CD4-positive, CD25-positive, alpha-beta regulatory T cell (primary cell): ENCODE results near the gene PPP2R3A. TPM values are rescaled to one million over a fixed set of nuclear protein-coding genes. Genes with fewer than 3 reads are reported as not detected.
"Not testable (repeated sequence)": the region's sequence is repeated elsewhere in the genome, so short reads cannot be mapped to it uniquely, and the experiment has no call there.

ENCODE experiments used
- ATAC-seq, 2 donors: fragments of 150-1000 bp; cut with Tn5 transposase; one replicate each; pipeline ENCODE4 v1.10.0; 2021; ENCODE audit warnings: low read depth in 2 of 2, moderate number of reproducible peaks in 2 of 2, moderate library complexity in 1 of 2
- DNase-seq, 3 donors: peaks; one replicate each; pipeline versions ENCODE4 v3.0.0 to v3.0.0-alpha.2; 2012 to 2022; ENCODE audit warnings: mixed read lengths in 1 of 3
- H3K27ac ChIP-seq: one replicate; pipeline ENCODE4 v1.7.0; 2013; ENCODE audit warnings: mild to moderate bottlenecking, low read length; ENCODE audit not compliant: insufficient read depth, poor library complexity, severe bottlenecking
- H3K27me3 ChIP-seq: one replicate; pipeline ENCODE4 v1.7.0; 2013; ENCODE audit warnings: low read length; ENCODE audit not compliant: control insufficient read depth, insufficient read depth
- H3K36me3 ChIP-seq: one replicate; pipeline ENCODE4 v1.7.0; 2013; ENCODE audit warnings: mild to moderate bottlenecking, low read length, moderate library complexity; ENCODE audit not compliant: control insufficient read depth, insufficient read depth
- H3K4me1 ChIP-seq: 2 replicates; pipeline ENCODE4 v1.7.0; 2013; ENCODE audit warnings: mild to moderate bottlenecking, low read length; ENCODE audit not compliant: insufficient read depth, control insufficient read depth, poor library complexity, severe bottlenecking
- H3K4me3 ChIP-seq: one replicate; pipeline ENCODE4 v1.7.0; 2013; ENCODE audit warnings: low read depth, mild to moderate bottlenecking, low read length, moderate library complexity
- H3K9me3 ChIP-seq, 2 experiments: 1 replicate in 1 of 2; 2 replicates in 1 of 2; pipeline ENCODE4 v1.7.0; 2013; ENCODE audit warnings: low read length in 2 of 2, mild to moderate bottlenecking in 1 of 2, moderate library complexity in 1 of 2; ENCODE audit not compliant: control insufficient read depth in 2 of 2
- H3K27ac Mint-ChIP-seq, 3 donors: one replicate each; pipeline ENCODE4 v1.8.0; 2020 to 2022; ENCODE audit warnings: mild to moderate bottlenecking in 3 of 3, mixed read lengths in 3 of 3, moderate library complexity in 2 of 3
- H3K27me3 Mint-ChIP-seq: one replicate; pipeline ENCODE4 v1.8.0; 2022; ENCODE audit warnings: mild to moderate bottlenecking, mixed read lengths
- H3K36me3 Mint-ChIP-seq: one replicate; pipeline ENCODE4 v1.8.0; 2020; ENCODE audit warnings: mixed read lengths
- H3K4me1 Mint-ChIP-seq, 4 donors: one replicate each; pipeline ENCODE4 v1.8.0; 2020 to 2022; ENCODE audit warnings: mixed read lengths in 4 of 4, mild to moderate bottlenecking in 1 of 4
- H3K4me3 Mint-ChIP-seq, 4 donors: one replicate each; pipeline ENCODE4 v1.8.0; 2020 to 2022; ENCODE audit warnings: mild to moderate bottlenecking in 4 of 4, mixed read lengths in 4 of 4, moderate library complexity in 3 of 4
- H3K9me3 Mint-ChIP-seq, 7 donors: one replicate each; pipeline ENCODE4 v1.8.0; 2020 to 2022; ENCODE audit warnings: mixed read lengths in 7 of 7, mild to moderate bottlenecking in 3 of 7, moderate library complexity in 2 of 7
- polyA plus RNA-seq, 4 donors: library from polyadenylated mRNA; unstranded; fragments of 300-500 nt; fragmentation: Illumina TruSeq; gene quantifications; one replicate each; pipeline ENCODE4 v1.2.3, GENCODE V29; 2021
- total RNA-seq: library from RNA; stranded (reverse); gene quantifications from one replicate; pipeline ENCODE4 v1.2.3, GENCODE V29; 2022

The PPP2R3A gene
- total and polyA plus RNA-seq, 5 donors from 2014 or later: 0.03 to 0.27 (median 0.14) TPM

DNA sequence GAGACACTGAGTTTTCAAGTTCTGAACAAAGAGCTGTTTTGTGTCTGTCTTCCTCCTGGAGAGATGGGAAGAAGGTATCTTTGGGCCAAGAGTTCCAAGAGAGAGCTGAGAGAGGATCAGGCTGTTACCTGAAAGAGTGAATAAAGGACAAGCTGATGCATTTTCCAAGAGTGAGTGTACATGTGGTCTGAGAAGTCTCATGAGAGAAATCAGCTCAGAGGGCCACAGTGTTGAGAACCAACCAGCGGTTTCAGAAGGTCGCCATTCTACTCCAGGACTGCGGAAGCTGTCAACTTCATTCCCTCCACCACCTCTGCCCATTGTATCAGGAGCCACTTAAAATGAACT, 42.7 kb upstream of the PPP2R3A start:
- Histone ChIP-seq H3K4me3 (no peak overlapping the region), H3K9me3 (no peaks in the 10 kb centered on the region), H3K36me3 (no peaks in the 10 kb centered on the region), H3K27ac (no peak overlapping the region), H3K27me3 (no peaks in the 10 kb centered on the region), H3K4me1 (no peaks in the 10 kb centered on the region)
- DNase-seq (no peak), ATAC-seq (no peak)
- no peaks in the 10 kb centered on the region for H3K4me1 Mint-ChIP-seq
- H3K9me3 Mint-ChIP-seq: peaks cover 0 to 3% (median 0%) of the 10 kb centered on the region in 7 donors
- peaks cover 12% of the 10 kb centered on the region for H3K27me3 Mint-ChIP-seq
- no peak overlapping the region for H3K4me3 Mint-ChIP-seq
- H3K36me3 Mint-ChIP-seq: no peaks in the 10 kb centered on the region
- H3K27ac Mint-ChIP-seq: no peak overlapping the region

DNA sequence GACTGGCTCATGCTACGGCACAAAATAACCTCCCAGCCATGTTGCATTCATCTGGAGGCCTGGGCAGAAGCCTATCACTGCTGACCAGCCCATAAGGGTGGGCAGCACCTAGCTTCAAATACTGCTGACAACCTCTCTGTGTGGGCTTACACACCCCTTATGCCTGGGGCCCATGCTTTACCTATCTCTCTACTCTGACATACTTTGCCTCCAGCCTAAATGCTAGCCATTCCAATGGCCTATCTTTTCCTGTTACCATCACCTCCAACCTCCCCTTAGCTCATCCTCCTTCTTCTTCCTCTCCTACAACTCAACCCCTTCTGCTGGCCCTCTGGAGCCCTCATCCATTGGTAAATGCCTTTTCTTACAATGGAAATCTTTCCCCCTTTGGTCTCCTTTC, 41.0 kb upstream of the PPP2R3A start:
- Mint-ChIP-seq H3K27ac (no peak overlapping the region), H3K36me3 (no peaks in the 10 kb centered on the region), H3K4me1 (no peaks in the 10 kb centered on the region), H3K9me3 (peaks cover 0 to 1% (median 0%) of the 10 kb centered on the region in 7 donors), H3K27me3 (peaks cover 12% of the 10 kb centered on the region), H3K4me3 (no peak overlapping the region)
- no peaks in the 10 kb centered on the region for H3K27me3 ChIP-seq
- H3K36me3 ChIP-seq: no peaks in the 10 kb centered on the region
- no peaks in the 10 kb centered on the region for H3K4me1 ChIP-seq
- no peak overlapping the region for H3K27ac ChIP-seq
- no peaks in the 10 kb centered on the region for H3K9me3 ChIP-seq
- DNase-seq (no peak), ATAC-seq (no peak)
- H3K4me3 ChIP-seq: no peak overlapping the region

DNA sequence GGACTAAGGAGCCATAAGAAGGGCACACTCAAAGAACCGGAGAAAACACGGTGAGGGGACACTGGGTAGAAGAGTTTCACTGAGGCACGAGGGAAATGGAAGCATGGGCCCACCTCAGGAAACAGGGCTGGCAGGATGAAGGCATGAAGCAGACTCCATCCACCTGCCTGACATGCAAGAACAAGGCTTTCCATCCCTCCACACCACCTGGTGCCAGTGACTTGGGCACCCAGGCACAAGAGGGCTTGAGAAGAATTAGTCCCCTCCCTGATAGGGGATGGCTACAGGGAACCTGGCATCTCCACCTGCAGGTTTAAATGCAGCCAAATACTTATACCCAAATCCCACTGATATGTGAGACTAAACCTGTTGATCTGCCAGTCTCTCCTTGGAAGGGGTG, 38.9 kb upstream of the PPP2R3A start:
- H3K4me1 Mint-ChIP-seq: no peaks in the 10 kb centered on the region
- ATAC-seq (no peak), DNase-seq (no peak)
- H3K27ac ChIP-seq: no peak overlapping the region
- H3K27me3 ChIP-seq: no peaks in the 10 kb centered on the region
- no peak overlapping the region for H3K4me3 ChIP-seq
- no peaks in the 10 kb centered on the region for H3K4me1 ChIP-seq
- no peaks in the 10 kb centered on the region for H3K36me3 Mint-ChIP-seq
- H3K9me3 Mint-ChIP-seq: peaks cover 0 to 1% (median 0%) of the 10 kb centered on the region in 7 donors
- H3K9me3 ChIP-seq: no peaks in the 10 kb centered on the region
- peaks cover 8% of the 10 kb centered on the region for H3K27me3 Mint-ChIP-seq
- H3K4me3 Mint-ChIP-seq: no peak overlapping the region
- no peaks in the 10 kb centered on the region for H3K36me3 ChIP-seq
- no peak overlapping the region for H3K27ac Mint-ChIP-seq

DNA sequence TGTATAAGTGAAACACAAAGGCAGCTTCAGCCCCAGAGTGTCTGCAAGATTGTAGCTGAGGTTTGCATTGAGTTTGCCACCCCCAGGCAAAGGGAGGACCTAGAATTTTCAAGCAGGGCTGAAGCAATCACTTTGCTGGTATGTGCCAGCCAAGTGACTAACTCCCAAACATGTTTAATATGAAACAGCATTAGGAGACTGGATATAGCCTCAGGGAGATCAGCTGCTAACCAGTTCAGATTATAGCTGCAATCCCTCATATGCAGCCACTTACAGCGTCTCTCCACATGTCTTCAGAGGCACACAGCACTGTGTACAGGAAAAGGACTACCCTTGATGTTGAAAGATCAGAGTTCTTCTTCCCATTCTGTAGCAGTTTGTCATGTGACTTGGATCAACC, 38.4 kb upstream of the PPP2R3A start:
- no peak overlapping the region for H3K4me3 ChIP-seq
- no peaks in the 10 kb centered on the region for H3K36me3 Mint-ChIP-seq
- H3K4me1 ChIP-seq: no peaks in the 10 kb centered on the region
- no peaks in the 10 kb centered on the region for H3K36me3 ChIP-seq
- no peak for ATAC-seq
- H3K27me3 ChIP-seq: no peaks in the 10 kb centered on the region
- peaks cover 8% of the 10 kb centered on the region for H3K27me3 Mint-ChIP-seq
- H3K27ac ChIP-seq: no peak overlapping the region
- H3K27ac Mint-ChIP-seq: no peak overlapping the region
- no peaks in the 10 kb centered on the region for H3K4me1 Mint-ChIP-seq
- peaks cover 0 to 1% (median 0%) of the 10 kb centered on the region in 7 donors for H3K9me3 Mint-ChIP-seq
- H3K9me3 ChIP-seq: no peaks in the 10 kb centered on the region
- no peak for DNase-seq
- H3K4me3 Mint-ChIP-seq: no peak overlapping the region

DNA sequence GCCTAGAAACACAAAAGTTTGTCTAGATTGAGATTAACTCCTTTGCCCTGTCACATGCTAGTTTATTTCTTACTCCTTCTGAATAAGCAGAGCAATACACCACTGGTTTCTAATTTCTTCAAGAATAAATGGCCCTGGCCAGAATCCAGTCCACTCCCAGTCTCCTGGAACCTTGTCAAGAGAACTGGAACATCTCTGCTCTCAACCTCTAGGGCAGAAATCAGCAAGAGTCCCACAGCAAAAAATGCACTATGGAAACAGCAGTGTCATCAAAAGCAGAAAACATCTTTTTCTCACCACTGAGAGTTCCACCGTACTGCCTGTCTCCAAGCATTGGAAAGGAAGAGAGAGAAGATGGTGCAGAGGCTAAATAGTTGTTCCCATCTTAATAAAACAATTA, 35.9 kb upstream of the PPP2R3A start:
- no peak overlapping the region for H3K27ac Mint-ChIP-seq
- no peak overlapping the region for H3K4me3 Mint-ChIP-seq
- no peaks in the 10 kb centered on the region for H3K4me1 ChIP-seq
- H3K4me3 ChIP-seq: no peak overlapping the region
- H3K9me3 ChIP-seq: no peaks in the 10 kb centered on the region
- H3K27me3 ChIP-seq: no peaks in the 10 kb centered on the region
- ATAC-seq (no peak), DNase-seq (no peak)
- H3K36me3 ChIP-seq: no peaks in the 10 kb centered on the region
- no peak overlapping the region for H3K27ac ChIP-seq
- H3K36me3 Mint-ChIP-seq: no peaks in the 10 kb centered on the region
- peaks cover 8% of the 10 kb centered on the region for H3K27me3 Mint-ChIP-seq
- no peaks in the 10 kb centered on the region for H3K4me1 Mint-ChIP-seq
- H3K9me3 Mint-ChIP-seq: peaks cover 0 to 5% (median 0%) of the 10 kb centered on the region in 7 donors

DNA sequence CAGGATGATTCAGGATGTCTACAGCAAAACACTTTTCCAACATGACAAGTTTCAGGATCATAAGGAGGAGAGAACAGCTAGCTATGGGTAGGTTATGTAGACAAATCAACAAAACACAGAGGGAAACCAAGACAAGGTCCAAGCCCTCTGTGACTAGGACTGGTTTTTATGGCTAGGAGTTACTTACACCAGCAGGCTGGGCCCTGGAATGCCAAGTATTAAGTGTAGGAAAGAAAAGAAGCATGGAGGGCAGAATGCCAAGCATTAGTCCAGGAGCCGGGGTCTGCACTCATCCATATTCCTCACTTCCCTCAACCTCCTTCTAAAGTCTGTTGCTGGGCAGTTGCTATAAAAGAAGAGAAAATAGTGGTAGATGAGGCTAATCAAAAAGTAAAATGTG, 35.3 kb upstream of the PPP2R3A start:
- Histone ChIP-seq H3K27me3 (no peaks in the 10 kb centered on the region), H3K9me3 (no peaks in the 10 kb centered on the region), H3K4me1 (no peaks in the 10 kb centered on the region), H3K36me3 (no peaks in the 10 kb centered on the region), H3K4me3 (no peak overlapping the region), H3K27ac (no peak overlapping the region)
- no peaks in the 10 kb centered on the region for H3K4me1 Mint-ChIP-seq
- H3K9me3 Mint-ChIP-seq: peaks cover 0 to 5% (median 0%) of the 10 kb centered on the region in 7 donors
- DNase-seq (no peak), ATAC-seq (no peak)
- H3K36me3 Mint-ChIP-seq: no peaks in the 10 kb centered on the region
- no peak overlapping the region for H3K27ac Mint-ChIP-seq
- H3K4me3 Mint-ChIP-seq: no peak overlapping the region
- peaks cover 8% of the 10 kb centered on the region for H3K27me3 Mint-ChIP-seq

DNA sequence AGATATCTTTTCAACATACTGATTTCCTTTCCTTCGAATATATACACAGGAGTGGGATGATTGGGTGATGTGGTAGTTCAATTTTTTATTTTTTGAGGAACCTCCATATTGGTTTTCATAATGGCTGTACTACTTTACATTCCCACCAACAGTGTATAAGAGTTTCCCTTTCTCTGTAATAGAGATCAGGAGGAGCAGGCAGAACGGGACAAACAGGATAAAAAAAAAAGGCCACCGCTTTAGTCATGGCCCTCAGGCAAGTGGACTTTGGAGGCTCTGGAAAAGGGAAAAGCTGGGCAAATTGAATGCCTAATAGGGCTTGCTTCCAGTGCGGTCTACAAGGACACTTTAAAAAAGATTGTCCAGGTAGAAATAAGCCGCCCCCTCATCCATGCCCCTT, 30.4 kb upstream of the PPP2R3A start:
- H3K4me1 ChIP-seq, H3K36me3 ChIP-seq, H3K27me3 ChIP-seq, H3K36me3 Mint-ChIP-seq, H3K4me3 Mint-ChIP-seq, H3K27ac Mint-ChIP-seq, H3K4me1 Mint-ChIP-seq, DNase-seq, H3K4me3 ChIP-seq, H3K27ac ChIP-seq, H3K27me3 Mint-ChIP-seq, H3K9me3 ChIP-seq, ATAC-seq: not testable (repeated sequence)
- H3K9me3 Mint-ChIP-seq: peaks cover 0 to 11% (median 2%) of the 10 kb centered on the region in 7 donors

DNA sequence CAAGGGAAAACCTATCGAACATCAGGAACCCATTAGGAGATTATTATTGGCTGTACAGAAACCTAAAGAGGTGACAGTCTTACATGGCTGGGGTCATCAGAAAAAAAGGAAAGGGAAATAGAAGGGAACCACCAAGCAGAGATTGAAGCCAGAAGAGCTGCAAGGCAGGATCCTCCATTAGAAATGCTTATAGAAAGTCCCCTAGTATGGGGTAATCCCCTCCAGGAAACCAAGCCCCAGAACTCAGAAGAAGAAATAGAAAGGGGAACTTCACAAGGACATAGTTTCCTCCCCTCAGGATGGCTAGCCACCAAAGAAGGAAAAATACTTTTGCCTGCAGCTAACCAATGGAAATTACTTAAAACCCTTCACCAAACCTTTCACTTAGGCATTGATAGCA, 27.8 kb upstream of the PPP2R3A start:
- H3K36me3 Mint-ChIP-seq, H3K4me1 Mint-ChIP-seq, H3K4me1 ChIP-seq, DNase-seq, H3K27me3 ChIP-seq, H3K4me3 Mint-ChIP-seq, H3K27me3 Mint-ChIP-seq, H3K36me3 ChIP-seq, H3K9me3 ChIP-seq, H3K27ac Mint-ChIP-seq, ATAC-seq, H3K27ac ChIP-seq, H3K4me3 ChIP-seq: not testable (repeated sequence)
- H3K9me3 Mint-ChIP-seq: peaks cover 0 to 27% (median 4%) of the 10 kb centered on the region in 7 donors
